ENCODE results near the gene ARHGEF12.

Gene ARHGEF12

DNA sequence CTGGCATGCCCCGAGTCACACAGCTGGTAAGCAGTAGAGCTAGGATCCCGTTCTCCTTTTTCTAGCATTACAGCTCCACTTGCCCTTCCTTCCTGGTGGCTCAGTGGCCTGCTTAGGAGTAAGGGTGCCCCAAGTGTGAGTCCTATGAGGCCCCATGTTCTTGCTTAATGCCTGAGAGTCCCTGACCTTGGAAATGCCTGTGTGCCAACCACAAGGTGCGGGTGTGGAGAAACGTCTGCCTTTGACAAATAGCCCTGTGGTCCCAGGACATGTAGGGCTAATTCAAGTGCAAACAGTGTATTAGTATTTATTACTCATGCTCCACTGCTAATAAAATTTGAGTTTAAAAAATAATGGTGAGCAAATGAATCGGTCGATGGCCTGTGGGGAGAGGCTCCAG, 193.7 kb downstream of the ARHGEF12 start:
- ChIA-PET CTCF (no interaction called here), POLR2A (no interaction called here)
- 100% methylated on average over 3 of the region's 6 CpGs for WGBS (ENCODE audit: insufficient coverage)

GRCh38 chr11:120532082-120532831, 196.0 kb downstream of the ARHGEF12 start:
- Histone ChIP-seq H3K4me3 (ENCODE audit: control insufficient read depth in 1 of 7, extremely low read depth in 1 of 7, insufficient read depth in 4 of 7, low read depth in 2 of 7, low read length in 6 of 7) (no peak overlapping the region), H3K9me3 (ENCODE audit: control extremely low read depth in 1 of 5, control insufficient read depth in 4 of 5, insufficient read depth in 2 of 5, low read depth in 1 of 5, low read length in 4 of 5) (no peaks in the 10 kb centered on the region), H3K27ac (ENCODE audit: insufficient read depth in 1 of 2, low read depth in 1 of 2, low read length in 2 of 2, poor library complexity in 1 of 2, severe bottlenecking in 2 of 2) (no peak overlapping the region), H3K4me1 (ENCODE audit: control extremely low read depth in 1 of 4, control insufficient read depth in 4 of 4, insufficient read depth in 4 of 4, low read length in 3 of 4) (no peaks in the 10 kb centered on the region), H3K36me3 (ENCODE audit: control insufficient read depth in 4 of 4, insufficient read depth in 4 of 4, low read length in 3 of 4) (no peaks in the 10 kb centered on the region), H3K27me3 (replicated peaks in 2 of 5; ENCODE audit: control insufficient read depth in 4 of 5, insufficient read depth in 5 of 5, low read length in 4 of 5) (peaks cover 0 to 9% (median 2%) of the 10 kb centered on the region in 5 experiments)
- POLR2A ChIA-PET: no interaction called here
- CTCF ChIA-PET: interaction anchor here (1.4 kb wide), 1 partner anchor 20 kb away, joined by 4 read pairs; the partner anchor contains the start of gene GRIK4
- 91% methylated on average over 16 of the region's 16 CpGs for WGBS (ENCODE audit: insufficient coverage)
- DNase-seq: no peak

More for the DNA sequence above, 193.7 kb downstream of the ARHGEF12 start:
- no peaks in the 10 kb centered on the region for H3K36me3 ChIP-seq (ENCODE audit: control insufficient read depth in 4 of 4, insufficient read depth in 4 of 4, low read length in 3 of 4)
- no peaks in the 10 kb centered on the region for H3K9me3 ChIP-seq (ENCODE audit: control extremely low read depth in 1 of 5, control insufficient read depth in 4 of 5, insufficient read depth in 2 of 5, low read depth in 1 of 5, low read length in 4 of 5)
- peaks cover 0 to 14% (median 9%) of the 10 kb centered on the region in 5 experiments for H3K27me3 ChIP-seq (replicated peaks in 2 of 5; ENCODE audit: control insufficient read depth in 4 of 5, insufficient read depth in 5 of 5, low read length in 4 of 5)
- H3K27ac ChIP-seq (ENCODE audit: insufficient read depth in 1 of 2, low read depth in 1 of 2, low read length in 2 of 2, poor library complexity in 1 of 2, severe bottlenecking in 2 of 2): no peak overlapping the region
- no peaks in the 10 kb centered on the region for H3K4me1 ChIP-seq (ENCODE audit: control extremely low read depth in 1 of 4, control insufficient read depth in 4 of 4, insufficient read depth in 4 of 4, low read length in 3 of 4)
- no peak for DNase-seq
- H3K4me3 ChIP-seq (ENCODE audit: control insufficient read depth in 1 of 7, extremely low read depth in 1 of 7, insufficient read depth in 4 of 7, low read depth in 2 of 7, low read length in 6 of 7): no peak overlapping the region

GRCh38 chr11:120532832-120533196, 196.6 kb downstream of the ARHGEF12 start:
- no peaks in the 10 kb centered on the region for H3K9me3 ChIP-seq (ENCODE audit: control extremely low read depth in 1 of 5, control insufficient read depth in 4 of 5, insufficient read depth in 2 of 5, low read depth in 1 of 5, low read length in 4 of 5)
- H3K36me3 ChIP-seq (ENCODE audit: control insufficient read depth in 4 of 4, insufficient read depth in 4 of 4, low read length in 3 of 4): no peaks in the 10 kb centered on the region
- ChIA-PET POLR2A (no interaction called here), CTCF (no interaction called here)
- 84% methylated on average over 3 of the region's 5 CpGs for WGBS (ENCODE audit: insufficient coverage)
- H3K4me3 ChIP-seq (ENCODE audit: control insufficient read depth in 1 of 7, extremely low read depth in 1 of 7, insufficient read depth in 4 of 7, low read depth in 2 of 7, low read length in 6 of 7): no peak overlapping the region
- no peak for DNase-seq
- H3K27ac ChIP-seq (ENCODE audit: insufficient read depth in 1 of 2, low read depth in 1 of 2, low read length in 2 of 2, poor library complexity in 1 of 2, severe bottlenecking in 2 of 2): no peak overlapping the region
- peaks cover 0 to 9% (median 2%) of the 10 kb centered on the region in 5 experiments for H3K27me3 ChIP-seq (replicated peaks in 2 of 5; ENCODE audit: control insufficient read depth in 4 of 5, insufficient read depth in 5 of 5, low read length in 4 of 5)
- H3K4me1 ChIP-seq (ENCODE audit: control extremely low read depth in 1 of 4, control insufficient read depth in 4 of 4, insufficient read depth in 4 of 4, low read length in 3 of 4): no peaks in the 10 kb centered on the region

DNA sequence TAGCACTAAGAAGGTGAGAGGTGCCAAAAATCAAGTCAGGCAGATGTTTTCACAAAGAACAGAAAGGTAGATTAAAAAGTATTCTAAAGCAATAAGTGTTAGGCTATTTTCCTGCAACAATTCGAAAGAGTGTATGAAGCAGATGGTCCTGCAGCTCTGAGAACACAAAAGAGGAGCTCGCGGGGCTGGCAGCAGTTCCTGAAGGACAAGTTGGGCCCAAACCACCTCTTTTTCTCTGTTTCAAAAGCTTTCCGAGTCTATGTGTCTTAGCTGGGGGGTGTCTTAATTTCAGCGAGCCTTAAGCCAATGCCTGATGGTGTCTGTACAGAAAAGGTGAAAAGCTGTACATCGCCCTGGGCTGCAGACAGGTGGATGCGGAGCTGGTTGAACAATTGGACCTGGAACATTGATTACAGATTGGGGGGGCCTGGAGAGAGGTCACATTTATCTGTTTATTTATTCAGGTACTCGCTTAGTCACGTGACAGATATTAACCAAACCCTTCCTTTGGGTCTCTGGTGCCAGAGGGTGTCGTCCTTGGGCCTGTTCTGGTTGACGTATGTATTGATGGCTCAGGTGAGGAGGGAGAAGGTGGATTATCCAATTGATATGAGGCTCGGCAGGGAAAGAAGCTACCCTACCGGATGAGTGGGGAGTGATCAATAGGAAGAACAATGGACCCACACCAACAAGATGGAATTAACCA, 200.0 kb downstream of the ARHGEF12 start:
- POLR2A ChIA-PET: no interaction called here
- 96% methylated on average over 12 of the region's 13 CpGs for WGBS (ENCODE audit: insufficient coverage)
- DNase-seq: no peak
- H3K4me1 ChIP-seq (ENCODE audit: control extremely low read depth in 1 of 4, control insufficient read depth in 4 of 4, insufficient read depth in 4 of 4, low read length in 3 of 4): no peaks in the 10 kb centered on the region
- H3K27ac ChIP-seq (ENCODE audit: insufficient read depth in 1 of 2, low read depth in 1 of 2, low read length in 2 of 2, poor library complexity in 1 of 2, severe bottlenecking in 2 of 2): no peak overlapping the region
- no peak overlapping the region for H3K4me3 ChIP-seq (ENCODE audit: control insufficient read depth in 1 of 7, extremely low read depth in 1 of 7, insufficient read depth in 4 of 7, low read depth in 2 of 7, low read length in 6 of 7)
- H3K27me3 ChIP-seq (replicated peaks in 2 of 5; ENCODE audit: control insufficient read depth in 4 of 5, insufficient read depth in 5 of 5, low read length in 4 of 5): peaks cover 0 to 4% (median 0%) of the 10 kb centered on the region in 5 experiments
- no peaks in the 10 kb centered on the region for H3K9me3 ChIP-seq (ENCODE audit: control extremely low read depth in 1 of 5, control insufficient read depth in 4 of 5, insufficient read depth in 2 of 5, low read depth in 1 of 5, low read length in 4 of 5)
- H3K36me3 ChIP-seq (ENCODE audit: control insufficient read depth in 4 of 4, insufficient read depth in 4 of 4, low read length in 3 of 4): no peaks in the 10 kb centered on the region
- CTCF ChIA-PET: interaction anchor here (0.9 to 1.1 kb wide), 3 partner anchors 12 to 26 kb away, joined by 3 read pairs; no protein-coding TSS in a partner anchor

DNA sequence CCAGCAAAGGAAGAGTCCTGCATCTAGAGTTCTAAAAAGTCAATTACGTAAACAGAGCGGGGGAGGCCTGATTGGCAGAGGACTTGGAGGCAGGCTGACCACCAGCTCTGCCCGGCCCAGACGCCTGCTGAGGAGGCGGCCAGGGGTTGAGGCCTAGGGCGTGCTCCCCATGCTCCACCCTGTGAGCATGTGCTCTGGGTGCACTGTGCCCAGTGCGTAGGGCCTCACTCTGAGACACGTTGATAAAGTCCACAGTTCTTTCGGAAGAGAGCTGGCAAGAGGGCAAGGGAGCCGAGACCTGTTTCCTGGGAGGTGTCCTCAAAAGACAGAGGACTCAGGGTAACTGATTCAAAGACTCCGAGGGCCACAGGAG, 200.6 kb downstream of the ARHGEF12 start:
- Histone ChIP-seq H3K36me3 (ENCODE audit: control insufficient read depth in 4 of 4, insufficient read depth in 4 of 4, low read length in 3 of 4) (no peaks in the 10 kb centered on the region), H3K4me1 (ENCODE audit: control extremely low read depth in 1 of 4, control insufficient read depth in 4 of 4, insufficient read depth in 4 of 4, low read length in 3 of 4) (no peaks in the 10 kb centered on the region), H3K27ac (ENCODE audit: insufficient read depth in 1 of 2, low read depth in 1 of 2, low read length in 2 of 2, poor library complexity in 1 of 2, severe bottlenecking in 2 of 2) (no peak overlapping the region), H3K4me3 (ENCODE audit: control insufficient read depth in 1 of 7, extremely low read depth in 1 of 7, insufficient read depth in 4 of 7, low read depth in 2 of 7, low read length in 6 of 7) (no peak overlapping the region), H3K9me3 (ENCODE audit: control extremely low read depth in 1 of 5, control insufficient read depth in 4 of 5, insufficient read depth in 2 of 5, low read depth in 1 of 5, low read length in 4 of 5) (peaks cover 0 to 3% (median 0%) of the 10 kb centered on the region in 5 experiments), H3K27me3 (replicated peaks in 2 of 5; ENCODE audit: control insufficient read depth in 4 of 5, insufficient read depth in 5 of 5, low read length in 4 of 5) (peaks cover 0 to 3% (median 0%) of the 10 kb centered on the region in 5 experiments)
- DNase-seq: no peak
- ChIA-PET CTCF (interaction anchor here (0.9 to 1.1 kb wide), 2 partner anchors 12 to 27 kb away, joined by 3 read pairs; no protein-coding TSS in a partner anchor), POLR2A (no interaction called here)
- 96% methylated on average over 11 of the region's 11 CpGs for WGBS (ENCODE audit: insufficient coverage)

DNA sequence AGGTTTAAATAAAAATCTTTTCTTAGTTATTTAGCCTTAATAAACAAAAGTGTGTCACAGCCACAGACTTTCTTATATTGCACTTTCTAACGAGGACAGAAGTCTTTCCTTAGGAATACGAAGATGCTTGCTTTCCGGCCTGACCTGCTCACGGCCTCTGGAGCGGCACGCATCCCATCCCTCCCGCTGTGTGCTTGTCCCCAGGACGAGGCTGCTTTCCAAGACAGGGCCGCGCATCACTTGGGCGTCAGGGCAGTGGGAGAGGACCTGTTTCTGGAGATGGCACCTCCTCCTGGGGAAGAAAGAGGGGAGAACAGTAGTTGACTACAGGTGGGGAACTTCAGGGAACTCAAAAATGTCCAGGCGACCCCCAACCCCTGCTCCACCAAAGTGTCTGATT, 201.8 kb downstream of the ARHGEF12 start:
- Histone ChIP-seq H3K27ac (ENCODE audit: insufficient read depth in 1 of 2, low read depth in 1 of 2, low read length in 2 of 2, poor library complexity in 1 of 2, severe bottlenecking in 2 of 2) (no peak overlapping the region), H3K36me3 (ENCODE audit: control insufficient read depth in 4 of 4, insufficient read depth in 4 of 4, low read length in 3 of 4) (no peaks in the 10 kb centered on the region), H3K27me3 (replicated peaks in 2 of 5; ENCODE audit: control insufficient read depth in 4 of 5, insufficient read depth in 5 of 5, low read length in 4 of 5) (no peaks in the 10 kb centered on the region), H3K4me1 (ENCODE audit: control extremely low read depth in 1 of 4, control insufficient read depth in 4 of 4, insufficient read depth in 4 of 4, low read length in 3 of 4) (no peaks in the 10 kb centered on the region), H3K9me3 (ENCODE audit: control extremely low read depth in 1 of 5, control insufficient read depth in 4 of 5, insufficient read depth in 2 of 5, low read depth in 1 of 5, low read length in 4 of 5) (peaks cover 0 to 5% (median 0%) of the 10 kb centered on the region in 5 experiments), H3K4me3 (ENCODE audit: control insufficient read depth in 1 of 7, extremely low read depth in 1 of 7, insufficient read depth in 4 of 7, low read depth in 2 of 7, low read length in 6 of 7) (no peak overlapping the region)
- no peak for DNase-seq
- ChIA-PET CTCF (no interaction called here), POLR2A (no interaction called here)
- 100% methylated on average over 9 of the region's 12 CpGs for WGBS (ENCODE audit: insufficient coverage)

DNA sequence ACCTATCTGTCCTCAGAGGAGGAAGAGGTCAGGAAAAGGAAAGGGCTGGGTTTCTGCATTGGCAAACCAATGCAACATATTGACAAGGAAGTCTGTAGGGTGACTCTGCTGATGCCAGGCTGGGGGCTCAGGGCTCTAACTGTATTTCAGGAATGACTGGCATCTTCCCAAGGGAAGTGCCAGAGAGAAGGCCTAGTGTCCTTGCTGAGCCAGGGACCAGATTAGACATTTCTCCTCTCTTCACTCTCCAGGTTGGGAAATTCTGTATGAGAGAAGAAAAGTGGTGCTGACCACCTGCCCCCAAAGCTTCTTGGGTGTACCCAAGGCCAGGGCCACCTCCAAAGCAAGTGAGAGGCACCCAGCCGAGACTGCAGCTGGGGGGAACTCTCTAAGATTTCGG, 202.5 kb downstream of the ARHGEF12 start:
- Histone ChIP-seq H3K27me3 (replicated peaks in 2 of 5; ENCODE audit: control insufficient read depth in 4 of 5, insufficient read depth in 5 of 5, low read length in 4 of 5) (no peaks in the 10 kb centered on the region), H3K27ac (ENCODE audit: insufficient read depth in 1 of 2, low read depth in 1 of 2, low read length in 2 of 2, poor library complexity in 1 of 2, severe bottlenecking in 2 of 2) (no peak overlapping the region), H3K9me3 (ENCODE audit: control extremely low read depth in 1 of 5, control insufficient read depth in 4 of 5, insufficient read depth in 2 of 5, low read depth in 1 of 5, low read length in 4 of 5) (peaks cover 0 to 5% (median 0%) of the 10 kb centered on the region in 5 experiments), H3K36me3 (ENCODE audit: control insufficient read depth in 4 of 4, insufficient read depth in 4 of 4, low read length in 3 of 4) (no peaks in the 10 kb centered on the region), H3K4me3 (ENCODE audit: control insufficient read depth in 1 of 7, extremely low read depth in 1 of 7, insufficient read depth in 4 of 7, low read depth in 2 of 7, low read length in 6 of 7) (no peak overlapping the region), H3K4me1 (ENCODE audit: control extremely low read depth in 1 of 4, control insufficient read depth in 4 of 4, insufficient read depth in 4 of 4, low read length in 3 of 4) (no peaks in the 10 kb centered on the region)
- DNase-seq: no peak
- CTCF ChIA-PET: interaction anchor here (0.6 kb wide), 1 partner anchor 397 kb away, joined by 3 read pairs; no protein-coding TSS in a partner anchor
- 100% methylated on average over 2 of the region's 2 CpGs for WGBS (ENCODE audit: insufficient coverage)
- POLR2A ChIA-PET: no interaction called here
